ENCODE measurements around the gene GPR137. TPM values are rescaled to one million over a fixed set of nuclear protein-coding genes. Genes with fewer than 3 reads are reported as not detected.
A peak's percentile ranks its signal among the peaks of the same experiment; 100 is the strongest.

The GPR137 gene
- polyA plus RNA-seq, 4 donors: 16.5 to 27.9 (median 18.9) TPM

DNA sequence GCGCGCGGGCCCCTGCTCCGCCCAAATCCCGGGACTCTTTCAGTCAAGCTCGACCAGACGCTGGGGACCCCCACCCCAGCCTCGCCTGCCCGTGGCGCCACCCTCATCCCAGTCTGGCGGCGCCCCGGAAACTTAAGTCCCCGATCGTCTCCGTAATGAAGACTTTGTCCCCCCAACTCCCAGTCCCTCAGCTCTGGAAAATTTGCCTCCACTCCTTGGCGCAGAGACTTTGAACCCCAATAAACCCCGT lies 34.0 kb upstream of the GPR137 start:
- Histone ChIP-seq H3K36me3 (ENCODE audit: control insufficient read depth in 3 of 3, insufficient read depth in 2 of 3, low read depth in 1 of 3, low read length in 3 of 3) (peaks cover 7 to 42% (median 16%) of the 10 kb centered on the region in 3 donors), H3K27me3 (ENCODE audit: control insufficient read depth in 3 of 3, insufficient read depth in 3 of 3, low read length in 3 of 3) (no peaks in the 10 kb centered on the region), H3K27ac (ENCODE audit: low read depth in 1 of 3, low read length in 2 of 3) (peak overlapping the region; percentile 93 to 99 (median 96)), H3K4me1 (ENCODE audit: control insufficient read depth in 3 of 3, insufficient read depth in 2 of 3, low read depth in 1 of 3, low read length in 2 of 3) (peaks cover 0 to 38% (median 3%) of the 10 kb centered on the region in 3 donors), H3K9me3 (ENCODE audit: control insufficient read depth in 2 of 2, insufficient read depth in 1 of 2, low read depth in 1 of 2, low read length in 1 of 2) (no peaks in the 10 kb centered on the region), H3K4me3 (ENCODE audit: low read depth in 1 of 3, low read length in 3 of 3) (peak overlapping the region; percentile 61 to 94 (median 85))
- DNase-seq (peak in 1 of 2 donors; percentile 90), FAIRE-seq (no peak)
- WGBS, 3 donors: 0 to 1% (median 1%) methylated on average over 17 to 18 of the region's 18 CpGs

DNA sequence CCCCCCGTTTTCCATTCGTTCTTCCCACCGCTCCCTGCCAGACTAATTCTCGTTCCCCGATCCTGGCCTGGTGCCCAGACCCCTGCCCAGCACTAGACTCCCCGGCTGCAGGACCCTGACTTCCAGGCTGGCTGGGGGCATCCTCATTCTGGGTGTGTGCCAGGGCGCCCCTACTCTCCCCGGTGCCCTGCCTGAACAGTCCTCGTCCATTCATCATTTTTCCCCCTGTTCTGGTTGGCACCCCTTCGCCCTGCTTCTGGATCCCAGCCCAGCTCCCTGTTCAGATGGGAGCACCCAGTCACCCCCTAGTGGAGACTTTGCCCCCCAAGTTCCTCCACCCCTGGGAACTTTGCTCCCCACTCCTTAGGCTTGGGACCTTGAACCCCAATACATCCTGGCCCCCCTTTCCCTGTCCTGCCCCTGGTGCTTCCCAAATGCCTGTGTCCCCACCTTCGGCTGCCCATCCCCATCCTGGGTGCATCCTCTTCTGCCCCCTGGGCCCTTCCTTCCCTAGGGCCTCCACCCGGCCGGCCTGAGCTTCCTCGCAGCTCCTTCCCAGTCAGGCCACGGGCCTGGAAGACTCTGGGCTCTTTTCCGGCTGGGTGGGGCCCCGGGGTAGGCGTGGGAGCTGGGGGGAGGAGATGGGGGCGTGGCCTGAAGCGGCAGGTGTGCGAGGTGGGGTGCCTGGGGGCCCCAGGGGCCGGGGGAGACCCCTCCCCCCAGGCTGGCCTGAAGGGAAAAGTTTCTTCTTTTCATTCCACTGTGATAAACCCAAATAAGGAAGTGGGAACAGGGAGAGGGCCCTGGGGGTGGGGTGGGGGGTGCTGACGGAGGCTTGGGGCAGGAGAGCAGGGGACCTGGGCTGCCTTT lies 33.4 kb upstream of the GPR137 start:
- Histone ChIP-seq H3K4me1 (ENCODE audit: control insufficient read depth in 3 of 3, insufficient read depth in 2 of 3, low read depth in 1 of 3, low read length in 2 of 3) (peaks cover 0 to 38% (median 3%) of the 10 kb centered on the region in 3 donors), H3K9me3 (ENCODE audit: control insufficient read depth in 2 of 2, insufficient read depth in 1 of 2, low read depth in 1 of 2, low read length in 1 of 2) (no peaks in the 10 kb centered on the region), H3K36me3 (ENCODE audit: control insufficient read depth in 3 of 3, insufficient read depth in 2 of 3, low read depth in 1 of 3, low read length in 3 of 3) (peaks cover 7 to 47% (median 17%) of the 10 kb centered on the region in 3 donors), H3K27ac (ENCODE audit: low read depth in 1 of 3, low read length in 2 of 3) (peak overlapping the region; percentile 93 to 99 (median 96)), H3K27me3 (ENCODE audit: control insufficient read depth in 3 of 3, insufficient read depth in 3 of 3, low read length in 3 of 3) (no peaks in the 10 kb centered on the region), H3K4me3 (ENCODE audit: low read depth in 1 of 3, low read length in 3 of 3) (peak overlapping the region; percentile 61 to 94 (median 85))
- DNase-seq (peak; percentile 91 to 95), FAIRE-seq (no peak)
- 2 to 5% (median 4%) methylated on average over 21 to 23 of the region's 23 CpGs for WGBS, 3 donors

DNA sequence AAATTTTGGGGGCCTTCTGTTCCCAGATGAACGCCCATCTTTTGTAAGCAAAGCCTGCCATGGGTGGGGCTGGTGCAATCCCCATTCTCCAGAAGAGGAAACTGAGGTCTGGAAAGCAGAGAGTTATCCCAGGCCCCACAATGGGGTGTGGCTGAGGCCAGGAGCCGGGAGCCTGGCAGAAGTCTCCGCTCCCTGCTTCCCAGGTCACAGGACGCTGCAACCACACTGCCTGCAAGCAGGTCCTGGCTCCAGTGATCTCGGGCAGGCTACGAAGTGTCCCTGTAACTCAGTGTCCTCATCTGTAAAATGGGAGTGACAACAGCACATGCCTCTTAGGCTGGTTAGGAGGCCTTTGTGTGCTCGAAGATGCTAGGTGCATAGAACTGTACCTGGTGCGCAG lies 32.6 kb upstream of the GPR137 start:
- peak overlapping the region; percentile 49 to 99 (median 96) for H3K27ac ChIP-seq (ENCODE audit: low read depth in 1 of 3, low read length in 2 of 3)
- no peak for FAIRE-seq
- DNase-seq: no peak
- no peaks in the 10 kb centered on the region for H3K9me3 ChIP-seq (ENCODE audit: control insufficient read depth in 2 of 2, insufficient read depth in 1 of 2, low read depth in 1 of 2, low read length in 1 of 2)
- H3K4me3 ChIP-seq (ENCODE audit: low read depth in 1 of 3, low read length in 3 of 3): peak overlapping the region; percentile 61 to 94 (median 85)
- 22 to 55% (median 39%) methylated on average over 8 of the region's 8 CpGs for WGBS, 3 donors
- H3K36me3 ChIP-seq (ENCODE audit: control insufficient read depth in 3 of 3, insufficient read depth in 2 of 3, low read depth in 1 of 3, low read length in 3 of 3): peaks cover 7 to 55% (median 22%) of the 10 kb centered on the region in 3 donors
- H3K4me1 ChIP-seq (ENCODE audit: control insufficient read depth in 3 of 3, insufficient read depth in 2 of 3, low read depth in 1 of 3, low read length in 2 of 3): peaks cover 0 to 32% (median 3%) of the 10 kb centered on the region in 3 donors
- H3K27me3 ChIP-seq (ENCODE audit: control insufficient read depth in 3 of 3, insufficient read depth in 3 of 3, low read length in 3 of 3): no peaks in the 10 kb centered on the region

DNA sequence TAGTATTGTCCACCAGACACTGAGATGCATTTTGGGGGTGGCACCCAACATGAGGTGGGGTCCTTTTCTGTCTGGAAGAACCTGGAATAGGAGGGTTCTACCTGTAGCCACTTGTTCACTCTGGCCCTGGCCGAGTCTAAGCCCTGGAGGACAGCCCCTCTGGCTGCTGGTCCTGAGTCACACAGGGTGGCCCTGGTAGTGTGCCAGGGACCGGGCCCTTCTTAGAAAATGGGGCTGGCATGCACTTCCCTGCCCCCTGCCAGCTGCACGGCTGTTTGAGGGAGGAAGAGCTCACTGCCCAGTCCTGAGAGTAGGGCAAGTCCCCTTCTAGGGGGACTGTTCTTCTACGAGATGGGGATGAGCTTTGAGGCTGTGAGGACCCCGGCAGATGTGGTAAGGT lies 32.2 kb upstream of the GPR137 start:
- Histone ChIP-seq H3K4me3 (ENCODE audit: low read depth in 1 of 3, low read length in 3 of 3) (peak overlapping the region in 2 of 3 donors; percentile 85 to 94), H3K27me3 (ENCODE audit: control insufficient read depth in 3 of 3, insufficient read depth in 3 of 3, low read length in 3 of 3) (no peaks in the 10 kb centered on the region), H3K27ac (ENCODE audit: low read depth in 1 of 3, low read length in 2 of 3) (peak overlapping the region in 1 of 3 donors; percentile 41), H3K4me1 (ENCODE audit: control insufficient read depth in 3 of 3, insufficient read depth in 2 of 3, low read depth in 1 of 3, low read length in 2 of 3) (peaks cover 0 to 28% (median 3%) of the 10 kb centered on the region in 3 donors), H3K9me3 (ENCODE audit: control insufficient read depth in 2 of 2, insufficient read depth in 1 of 2, low read depth in 1 of 2, low read length in 1 of 2) (no peaks in the 10 kb centered on the region), H3K36me3 (ENCODE audit: control insufficient read depth in 3 of 3, insufficient read depth in 2 of 3, low read depth in 1 of 3, low read length in 3 of 3) (peaks cover 7 to 60% (median 27%) of the 10 kb centered on the region in 3 donors)
- no peak for FAIRE-seq
- DNase-seq: no peak
- 38 to 51% (median 46%) methylated on average over 5 of the region's 5 CpGs for WGBS, 3 donors

DNA sequence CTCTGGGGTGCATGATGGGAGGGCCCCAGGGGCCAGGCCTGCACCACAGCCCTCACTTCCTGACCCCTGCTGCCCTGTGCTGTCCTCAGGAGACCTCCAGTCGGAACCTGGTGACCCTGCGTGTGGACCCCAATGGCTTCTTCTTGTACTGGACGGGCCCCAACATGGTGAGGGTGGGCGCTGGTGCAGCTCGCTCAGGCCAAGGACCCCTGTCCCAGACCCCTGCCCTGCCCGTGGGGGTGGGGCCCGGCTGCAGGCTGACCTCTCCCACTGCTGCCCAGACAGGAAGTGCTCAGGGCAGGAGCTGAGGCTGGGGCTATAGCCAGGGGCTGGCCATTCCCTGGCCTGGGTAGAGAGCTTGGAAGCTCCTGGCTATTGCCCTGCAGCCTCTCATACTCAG lies 31.3 kb upstream of the GPR137 start:
- Histone ChIP-seq H3K4me3 (ENCODE audit: low read depth in 1 of 3, low read length in 3 of 3) (no peak overlapping the region), H3K9me3 (ENCODE audit: control insufficient read depth in 2 of 2, insufficient read depth in 1 of 2, low read depth in 1 of 2, low read length in 1 of 2) (no peaks in the 10 kb centered on the region), H3K4me1 (ENCODE audit: control insufficient read depth in 3 of 3, insufficient read depth in 2 of 3, low read depth in 1 of 3, low read length in 2 of 3) (peaks cover 0 to 20% (median 3%) of the 10 kb centered on the region in 3 donors), H3K36me3 (ENCODE audit: control insufficient read depth in 3 of 3, insufficient read depth in 2 of 3, low read depth in 1 of 3, low read length in 3 of 3) (peaks cover 9 to 68% (median 32%) of the 10 kb centered on the region in 3 donors), H3K27me3 (ENCODE audit: control insufficient read depth in 3 of 3, insufficient read depth in 3 of 3, low read length in 3 of 3) (no peaks in the 10 kb centered on the region), H3K27ac (ENCODE audit: low read depth in 1 of 3, low read length in 2 of 3) (no peak overlapping the region)
- FAIRE-seq (no peak), DNase-seq (no peak)
- 84 to 88% (median 85%) methylated on average over 7 of the region's 7 CpGs for WGBS, 3 donors

DNA sequence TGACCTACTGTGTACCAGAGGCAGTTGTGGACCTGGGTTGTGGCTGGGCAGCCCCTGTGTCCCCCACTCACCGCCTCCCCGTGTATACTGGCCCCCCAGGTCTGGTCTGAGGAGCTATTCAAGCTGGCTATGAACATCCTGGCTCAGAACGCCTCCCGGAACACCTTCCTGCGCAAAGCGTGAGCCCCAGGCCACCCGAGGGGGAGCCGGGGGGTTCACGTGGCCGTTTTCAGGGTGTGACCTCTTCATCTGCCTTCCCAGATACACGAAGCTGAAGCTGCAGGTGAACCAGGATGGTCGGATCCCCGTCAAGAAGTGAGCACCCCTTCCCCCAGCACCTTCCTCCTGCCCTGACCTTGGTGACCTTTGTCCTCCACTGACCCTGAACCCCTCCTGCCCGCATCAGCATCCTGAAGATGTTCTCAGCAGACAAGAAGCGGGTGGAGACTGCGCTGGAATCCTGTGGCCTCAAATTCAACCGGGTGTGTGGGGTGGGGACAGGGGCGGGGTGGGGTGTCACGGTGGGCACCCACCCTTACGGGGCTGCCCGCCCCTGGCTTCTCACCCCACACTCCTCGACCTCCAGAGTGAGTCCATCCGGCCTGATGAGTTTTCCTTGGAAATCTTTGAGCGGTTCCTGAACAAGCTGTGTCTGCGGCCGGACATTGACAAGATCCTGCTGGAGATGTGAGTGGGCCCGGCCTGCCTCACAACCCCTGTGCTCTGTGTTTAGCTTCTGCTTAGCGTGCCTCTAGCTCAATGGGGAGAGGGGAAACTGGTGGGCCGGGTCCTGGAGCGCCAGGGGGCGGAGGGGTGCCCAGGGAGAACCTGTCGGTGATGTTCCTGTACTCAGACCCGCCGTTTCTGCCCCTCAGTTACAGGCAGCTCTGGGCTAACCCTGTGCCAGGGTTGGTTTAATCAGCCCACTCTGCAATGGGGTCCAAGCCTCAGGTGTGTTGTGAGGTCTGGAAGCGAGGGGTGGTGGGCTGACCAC lies 30.2 kb upstream of the GPR137 start:
- Histone ChIP-seq H3K36me3 (ENCODE audit: control insufficient read depth in 3 of 3, insufficient read depth in 2 of 3, low read depth in 1 of 3, low read length in 3 of 3) (peaks cover 9 to 77% (median 42%) of the 10 kb centered on the region in 3 donors), H3K27ac (ENCODE audit: low read depth in 1 of 3, low read length in 2 of 3) (peak overlapping the region in 1 of 3 donors; percentile 9), H3K27me3 (ENCODE audit: control insufficient read depth in 3 of 3, insufficient read depth in 3 of 3, low read length in 3 of 3) (no peaks in the 10 kb centered on the region), H3K9me3 (ENCODE audit: control insufficient read depth in 2 of 2, insufficient read depth in 1 of 2, low read depth in 1 of 2, low read length in 1 of 2) (no peaks in the 10 kb centered on the region), H3K4me1 (ENCODE audit: control insufficient read depth in 3 of 3, insufficient read depth in 2 of 3, low read depth in 1 of 3, low read length in 2 of 3) (peaks cover 0 to 11% (median 3%) of the 10 kb centered on the region in 3 donors), H3K4me3 (ENCODE audit: low read depth in 1 of 3, low read length in 3 of 3) (no peak overlapping the region)
- FAIRE-seq: no peak
- DNase-seq: no peak
- WGBS, 3 donors: 79 to 83% (median 80%) methylated on average over 35 of the region's 35 CpGs

DNA sequence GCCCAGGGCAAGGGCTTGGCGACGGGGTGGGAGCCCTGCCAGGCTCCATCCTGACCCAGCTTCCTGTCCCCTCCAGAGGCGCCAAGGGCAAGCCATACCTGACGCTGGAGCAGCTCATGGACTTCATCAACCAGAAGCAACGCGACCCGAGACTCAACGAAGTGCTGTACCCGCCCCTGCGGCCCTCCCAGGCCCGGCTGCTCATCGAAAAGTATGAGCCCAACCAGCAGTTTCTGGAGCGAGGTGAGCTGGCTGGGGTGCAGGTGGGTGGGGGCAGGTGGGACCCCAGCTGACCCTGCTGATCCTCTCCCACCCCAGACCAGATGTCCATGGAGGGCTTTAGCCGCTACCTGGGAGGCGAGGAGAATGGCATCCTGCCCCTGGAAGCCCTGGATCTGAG lies 29.3 kb upstream of the GPR137 start:
- DNase-seq: no peak
- no peak for FAIRE-seq

DNA sequence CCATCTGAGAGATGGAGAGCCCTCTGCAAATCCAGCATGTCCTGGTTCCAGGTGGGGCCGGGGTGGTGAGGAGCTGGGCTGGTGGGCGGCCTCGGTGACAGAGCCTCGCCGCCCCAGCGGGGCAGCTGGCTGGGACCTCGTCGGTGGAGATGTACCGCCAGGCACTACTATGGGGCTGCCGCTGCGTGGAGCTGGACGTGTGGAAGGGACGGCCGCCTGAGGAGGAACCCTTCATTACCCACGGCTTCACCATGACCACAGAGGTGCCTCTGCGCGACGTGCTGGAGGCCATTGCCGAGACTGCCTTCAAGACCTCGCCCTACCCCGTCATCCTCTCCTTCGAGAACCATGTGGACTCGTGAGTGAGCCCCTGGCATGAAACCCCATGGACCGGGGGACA lies 27.3 kb upstream of the GPR137 start:
- Histone ChIP-seq H3K27ac (ENCODE audit: low read depth in 1 of 3, low read length in 2 of 3) (no peak overlapping the region), H3K9me3 (ENCODE audit: control insufficient read depth in 2 of 2, insufficient read depth in 1 of 2, low read depth in 1 of 2, low read length in 1 of 2) (no peaks in the 10 kb centered on the region), H3K27me3 (ENCODE audit: control insufficient read depth in 3 of 3, insufficient read depth in 3 of 3, low read length in 3 of 3) (no peaks in the 10 kb centered on the region), H3K4me1 (ENCODE audit: control insufficient read depth in 3 of 3, insufficient read depth in 2 of 3, low read depth in 1 of 3, low read length in 2 of 3) (peaks cover 0 to under 1% (median 0%) of the 10 kb centered on the region in 3 donors), H3K4me3 (ENCODE audit: low read depth in 1 of 3, low read length in 3 of 3) (no peak overlapping the region), H3K36me3 (ENCODE audit: control insufficient read depth in 3 of 3, insufficient read depth in 2 of 3, low read depth in 1 of 3, low read length in 3 of 3) (peaks cover 28 to 98% (median 61%) of the 10 kb centered on the region in 3 donors)
- no peak for DNase-seq
- FAIRE-seq: no peak
- 90 to 92% (median 91%) methylated on average over 20 to 24 of the region's 24 CpGs for WGBS, 3 donors

More for the DNA sequence above, 29.3 kb upstream of the GPR137 start:
- H3K27ac ChIP-seq (ENCODE audit: low read depth in 1 of 3, low read length in 2 of 3): no peak overlapping the region
- H3K4me1 ChIP-seq (ENCODE audit: control insufficient read depth in 3 of 3, insufficient read depth in 2 of 3, low read depth in 1 of 3, low read length in 2 of 3): peaks cover 0 to 5% (median 0%) of the 10 kb centered on the region in 3 donors
- H3K4me3 ChIP-seq (ENCODE audit: low read depth in 1 of 3, low read length in 3 of 3): no peak overlapping the region
- 85 to 87% (median 86%) methylated on average over 15 of the region's 15 CpGs for WGBS, 3 donors
- no peaks in the 10 kb centered on the region for H3K9me3 ChIP-seq (ENCODE audit: control insufficient read depth in 2 of 2, insufficient read depth in 1 of 2, low read depth in 1 of 2, low read length in 1 of 2)
- peaks cover 13 to 84% (median 45%) of the 10 kb centered on the region in 3 donors for H3K36me3 ChIP-seq (ENCODE audit: control insufficient read depth in 3 of 3, insufficient read depth in 2 of 3, low read depth in 1 of 3, low read length in 3 of 3)
- H3K27me3 ChIP-seq (ENCODE audit: control insufficient read depth in 3 of 3, insufficient read depth in 3 of 3, low read length in 3 of 3): no peaks in the 10 kb centered on the region

Data from small intestine (tissue), 7 donors.